K562 (cell line): ENCODE measurements around the gene LHPP. TPM values are rescaled to one million over a fixed set of nuclear protein-coding genes. Genes with fewer than 3 reads are reported as not detected.

Experiments used
- ATAC-seq: fragments of 200-7000 bp; cut with Tn5 transposase; 3 replicates; pipeline ENCODE4 v1.9.1; 2020; ENCODE audit warnings: moderate library complexity
- BruUV-seq: library from RNA; stranded (reverse); fragments of 400-500 nt; replicated peaks from 2 replicates; lab custom pipeline; 2021; lab: Mats Ljungman, UMichigan
- CTCF ChIA-PET: fragments of 300-600 bp; formaldehyde crosslinking; extraction: SDS; loops from one replicate; lab custom pipeline; 2021; ENCODE audit warnings: low intra/inter-chr PET ratio; lab: Yijun Ruan, JAX
- POLR2A ChIA-PET: fragments of 300-600, 350-650 bp; sonication (Branson Sonifier 250); formaldehyde crosslinking; extraction: SDS; loops from one replicate; lab custom pipeline; 2021; ENCODE audit warnings: antibody characterized with exemption, inconsistent platforms; lab: Yijun Ruan, JAX
- DNase-seq, 4 experiments: peaks; one replicate each; pipeline versions ENCODE4 v3.0.0 to v3.0.0-alpha.2; 2011 to 2018; ENCODE audit warnings: low spot score in 3 of 4, mixed read lengths in 3 of 4; ENCODE audit errors: extremely low read depth in 1 of 4
- FAIRE-seq: peaks from 2 replicates; lab custom pipeline; 2011; peaks lifted over from hg19 to GRCh38; lab: Jason Lieb, UNC
- H2AFZ ChIP-seq: 2 replicates; pipeline ENCODE4 v1.6.0; 2011; ENCODE audit warnings: low read depth, low read length, control low read depth, inconsistent platforms
- H3K27ac ChIP-seq: fragments of 200-600 bp; 3 replicates; pipeline ENCODE4 v1.8.0; 2011; ENCODE audit warnings: low read depth, mild to moderate bottlenecking, control low read depth, inconsistent platforms, low read length, moderate library complexity, mixed read lengths; ENCODE audit errors: extremely low read depth
- H3K27me3 ChIP-seq, 2 experiments: fragments of 300-600 bp in 1 of 2; 2 replicates in 1 of 2; 3 replicates in 1 of 2; pipeline versions ENCODE4 v1.6.0 to v1.8.0; 2011; ENCODE audit warnings: inconsistent platforms in 2 of 2, low read length in 2 of 2, mild to moderate bottlenecking in 1 of 2, mixed read lengths in 1 of 2, moderate library complexity in 1 of 2; ENCODE audit not compliant: control insufficient read depth in 2 of 2, insufficient read depth in 2 of 2
- H3K36me3 ChIP-seq: fragments of 300-600 bp; 3 replicates; pipeline ENCODE4 v1.8.0; 2011; ENCODE audit warnings: mild to moderate bottlenecking, low read length, inconsistent platforms; ENCODE audit not compliant: control insufficient read depth, insufficient read depth
- H3K4me1 ChIP-seq, 2 experiments: fragments of 200-600 bp in 1 of 2; replicated peaks in 1 of 2; 2 replicates in 1 of 2; 3 replicates in 1 of 2; pipeline versions ENCODE4 v1.5.1 to v1.8.0; 2011; ENCODE audit warnings: inconsistent platforms in 2 of 2, low read length in 2 of 2, mild to moderate bottlenecking in 1 of 2, mixed read lengths in 1 of 2, moderate library complexity in 1 of 2; ENCODE audit not compliant: control insufficient read depth in 2 of 2, insufficient read depth in 2 of 2
- H3K4me2 ChIP-seq: 2 replicates; pipeline ENCODE4 v1.6.1; 2011; ENCODE audit warnings: low read length, control low read depth, inconsistent platforms, mixed read lengths; ENCODE audit not compliant: insufficient read depth
- H3K4me3 ChIP-seq: fragments of 200-600 bp; sonication (generic), shearing (Covaris generic); 2 replicates; pipeline ENCODE4 v1.5.1; 2016; ENCODE audit warnings: control low read depth, inconsistent platforms
- H3K79me2 ChIP-seq: fragments of 200-600 bp; 3 replicates; pipeline ENCODE4 v1.8.0; 2011; ENCODE audit warnings: low read length, inconsistent platforms; ENCODE audit not compliant: control insufficient read depth, insufficient read depth
- H3K9ac ChIP-seq, 2 experiments: 2 replicates each; pipeline versions ENCODE4 v1.6.0 to v1.6.1; 2011; ENCODE audit warnings: low read depth in 2 of 2, low read length in 2 of 2, control low read depth in 1 of 2, inconsistent platforms in 1 of 2, mild to moderate bottlenecking in 1 of 2, mixed read lengths in 1 of 2; ENCODE audit not compliant: insufficient read depth in 1 of 2
- H3K9me1 ChIP-seq: one replicate; pipeline ENCODE4 v1.6.0; 2011; ENCODE audit warnings: inconsistent platforms, mild to moderate bottlenecking, low read length, moderate library complexity; ENCODE audit not compliant: control insufficient read depth, insufficient read depth
- H3K9me3 ChIP-seq: replicated peaks from 2 replicates; pipeline ENCODE4 v1.5.1; 2011; ENCODE audit warnings: low read depth, low read length, inconsistent platforms; ENCODE audit not compliant: control insufficient read depth, insufficient read depth
- H4K20me1 ChIP-seq: replicated peaks from 2 replicates; pipeline ENCODE4 v1.6.1; 2011; ENCODE audit warnings: low read length, inconsistent platforms, mixed read lengths; ENCODE audit not compliant: control insufficient read depth, insufficient read depth
- BMI1 ChIP-seq: fragments of 150-350 bp; IDR thresholded peaks from 2 replicates; pipeline ENCODE4 v1.6.1; 2014; ENCODE audit warnings: low read length
- CBX3 ChIP-seq, 2 experiments: IDR thresholded peaks; 1 replicate in 1 of 2; 2 replicates in 1 of 2; pipeline ENCODE4 v1.6.1; 2012; ENCODE audit warnings: inconsistent platforms in 2 of 2, low read length in 2 of 2, borderline replicate concordance in 1 of 2, control low read depth in 1 of 2
- DIDO1 ChIP-seq: fragments of 450-650 bp; IDR thresholded peaks from 2 replicates; pipeline ENCODE4 v1.6.1; 2016; ENCODE audit warnings: low read depth, missing biosample characterization, missing genetic modification characterization
- NR2C2 ChIP-seq, 2 experiments: fragments of 200-800 bp in 1 of 2; sonication (Bioruptor generic) in 1 of 2; sonication (generic) in 1 of 2; formaldehyde crosslinking in 1 of 2; IDR thresholded peaks; 2 replicates each; pipeline versions ENCODE4 v1.6.1 to v1.8.0; 2016 to 2022; ENCODE audit warnings: mild to moderate bottlenecking in 1 of 2, missing compliant biosample characterization in 1 of 2, missing genetic modification characterization in 1 of 2, missing genetic modification reagents in 1 of 2
- PML ChIP-seq: IDR thresholded peaks from 2 replicates; pipeline ENCODE4 v1.6.1; 2012; ENCODE audit warnings: low read length, inconsistent platforms
- SNIP1 ChIP-seq: fragments of 450-650 bp; IDR thresholded peaks from 2 replicates; pipeline ENCODE4 v1.7.1; 2017; ENCODE audit warnings: low read depth, mild to moderate bottlenecking
- ZNF347 ChIP-seq: fragments of 450-650 bp; formaldehyde crosslinking; IDR thresholded peaks from 2 replicates; pipeline ENCODE4 v1.4.0; 2020; ENCODE audit warnings: low read depth, mild to moderate bottlenecking, moderate library complexity
- ZNF583 ChIP-seq: fragments of 250-450 bp; sonication (Bioruptor Pico); IDR thresholded peaks from 2 replicates; pipeline ENCODE4 v1.4.0; 2020
- WGBS: fragments of 100-300 bp; shearing (Covaris generic); methylation state at CpG from one replicate; pipeline ENCODE4 v1.1.6; 2016; ENCODE audit warnings: low coverage, mixed read lengths; ENCODE audit not compliant: insufficient coverage; ENCODE audit errors: missing lambda C conversion rate; 5-methylcytosine and 5-hydroxymethylcytosine counted together
- in situ Hi-C: fragments of 300-500 bp; cut with MboI; formaldehyde crosslinking; loops from 4 replicates; pipeline ENCODE4 v1.15.0; 2018; ENCODE audit warnings: inconsistent platforms, mixed read lengths
- intact Hi-C: fragments of 100-400 bp; cut with micrococcal nuclease; formaldehyde crosslinking; loops from 2 replicates; pipeline ENCODE4 v1.14.2; 2022
- polyA plus RNA-seq, 8 experiments: library from polyadenylated mRNA; depleted of rRNA in 4 of 8; stranded (reverse) in 5 of 8; unstranded in 3 of 8; fragments of >200 nt; fragmentation: Nextera tagmentation in 2 of 8; fragmentation: Illumina TruSeq in 1 of 8; extraction: Ambion mirVana in 2 of 8; extraction: Trizol in 1 of 8; gene quantifications; 2 replicates each; pipeline versions ENCODE4 v1.2.1 to v1.2.3, GENCODE V29; 2011 to 2014; ENCODE audit warnings: inconsistent platforms in 1 of 8, missing spikeins in 1 of 8
- total RNA-seq, 7 experiments: library from RNA; depleted of rRNA in 6 of 7; stranded (reverse); fragments of >200 nt in 6 of 7; fragmentation: Illumina TruSeq in 2 of 7; extraction: Trizol in 2 of 7; gene quantifications; 2 replicates each; pipeline versions ENCODE4 v1.2.1 to v1.2.3, GENCODE V29; 2011 to 2021; ENCODE audit warnings: low replicate concordance in 1 of 7
- TF ChIP-seq, protein P1 (sequence below): fragments of 450-650 bp; conservative IDR thresholded peaks from 2 replicates; pipeline ENCODE4 v1.6.1; 2016; ENCODE audit warnings: missing genetic modification characterization, low read depth, mild to moderate bottlenecking, missing compliant biosample characterization, moderate library complexity

Gene LHPP
- total and polyA plus RNA-seq, 9 of the 15 experiments (the other 6 are each of a cell fraction or from before 2014, with no cell fraction given) = 0.34 to 7.4 (median 3.0) TPM

GRCh38 chr10:124510759-124511158 is 49.1 kb downstream of the LHPP start:
- intact Hi-C loops = no loop called here
- POLR2A ChIA-PET = no interaction called here

More at GRCh38 chr10:124510759-124511158, 49.1 kb downstream of the LHPP start:
- 52% methylated on average over 5 of the region's 10 CpGs for WGBS
- BruUV-seq = no TSS peak
- Histone ChIP-seq H3K27ac (no peak overlapping the region), H3K36me3 (no peaks in the 10 kb centered on the region), H2AFZ (no peak overlapping the region), H3K9me1 (no peaks in the 10 kb centered on the region), H3K27me3 (peaks cover 0 to 4% of the 10 kb centered on the region in 2 experiments; a peak in 1 of 5 replicates), H3K4me3 (no peak overlapping the region)
- DNase-seq = no peak
- CTCF ChIA-PET = no interaction called here
- TF ChIP-seq SNIP1 (no peak), ZNF347 (CRISPR knock-in tag) (no peak), PML (no peak), CBX3 (IDR thresholded peaks at IDR 0.05; ENCODE audit: borderline replicate concordance in 1 of 2, low read length in 2 of 2) (no peak), DIDO1 (tag) (no peak), BMI1 (no peak), NR2C2 (CRISPR knock-in tag; IDR thresholded peaks at IDR 0.05) (no peak), NR2C2 (tag; IDR thresholded peaks at IDR 0.05) (no peak), ZNF583 (CRISPR knock-in tag) (no peak)
- TF ChIP-seq, protein P1, sequence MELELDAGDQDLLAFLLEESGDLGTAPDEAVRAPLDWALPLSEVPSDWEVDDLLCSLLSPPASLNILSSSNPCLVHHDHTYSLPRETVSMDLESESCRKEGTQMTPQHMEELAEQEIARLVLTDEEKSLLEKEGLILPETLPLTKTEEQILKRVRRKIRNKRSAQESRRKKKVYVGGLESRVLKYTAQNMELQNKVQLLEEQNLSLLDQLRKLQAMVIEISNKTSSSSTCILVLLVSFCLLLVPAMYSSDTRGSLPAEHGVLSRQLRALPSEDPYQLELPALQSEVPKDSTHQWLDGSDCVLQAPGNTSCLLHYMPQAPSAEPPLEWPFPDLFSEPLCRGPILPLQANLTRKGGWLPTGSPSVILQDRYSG (tag) = no peak
- TF ChIP-seq, all 486 proteins: peak for 0
- Histone ChIP-seq H3K4me2 (no peak overlapping the region), H3K9me3 (no peaks in the 10 kb centered on the region), H3K4me1 (peaks cover 0 to 9% of the 10 kb centered on the region in 2 experiments; a peak in 2 of 5 replicates), H3K9ac (0 out of 4 replicates have a peak overlapping the region, but pooled peaks of 1 of the 2 experiments have one; percentile 2), H3K79me2 (no peaks in the 10 kb centered on the region), H4K20me1 (no peaks in the 10 kb centered on the region; the same call in 1 of the 2 replicates)
- ATAC-seq (no peak), FAIRE-seq (no peak)
- in situ Hi-C loops = loop anchor here (25.0 kb wide), 1 partner anchor 498 kb away; no protein-coding TSS in a partner anchor
